Measurements from ENCODE around the gene KRTAP4-2. TPM values are rescaled to one million over a fixed set of nuclear protein-coding genes. Genes with fewer than 3 reads are reported as not detected.
"Not testable (repeated sequence)": the region's sequence is repeated elsewhere in the genome, so short reads cannot be mapped to it uniquely, and the experiment has no call there.

The KRTAP4-2 gene
- not detected in 2 replicates for total RNA-seq (2014; rRNA removed; shearing (Covaris generic))

- no peak for DNase-seq (ENCODE audit: low read depth)
Measured at GRCh38 chr17:41177727-41178271, at the start of gene KRTAP4-2. KRTAP4-2 (minus strand) TSS chr17:41178221; CDS start chr17:41178164, 57 bp downstream.

- not testable (repeated sequence) for DNase-seq (ENCODE audit: low read depth)
Measured at GRCh38 chr17:41226598-41227095, 48.6 kb upstream of the KRTAP4-2 start, which contains the start of gene KRTAP9-2. KRTAP9-2 (plus strand) TSS chr17:41226648; CDS start chr17:41226655, 7 bp downstream.

- no peak for DNase-seq (ENCODE audit: low read depth)
Measured at GRCh38 chr17:41226051-41226450, 48.0 kb upstream of the KRTAP4-2 start.

DNA sequence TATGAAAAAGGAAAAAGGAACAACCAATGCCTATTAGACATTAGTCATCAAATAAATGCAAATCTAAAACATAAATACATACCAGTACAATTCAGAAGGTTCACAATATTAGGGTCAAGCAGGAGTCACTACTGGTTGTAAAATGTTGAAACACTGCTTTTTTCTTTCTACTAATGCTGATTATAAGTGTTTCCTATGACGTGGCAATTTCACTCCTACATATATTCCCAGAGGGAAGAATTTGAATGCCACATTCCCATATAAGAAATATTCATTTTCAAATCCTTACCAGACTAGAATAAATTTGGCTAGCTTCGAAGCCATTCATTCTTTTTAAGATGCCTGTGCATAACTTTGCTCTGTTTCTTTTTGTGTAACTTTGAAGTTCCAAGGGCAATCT is 45.8 kb upstream of the KRTAP4-2 start:
- no peak for DNase-seq (ENCODE audit: low read depth)

- no peak for DNase-seq (ENCODE audit: low read depth)
Measured at GRCh38 chr17:41215681-41216080, 37.7 kb upstream of the KRTAP4-2 start.

DNA sequence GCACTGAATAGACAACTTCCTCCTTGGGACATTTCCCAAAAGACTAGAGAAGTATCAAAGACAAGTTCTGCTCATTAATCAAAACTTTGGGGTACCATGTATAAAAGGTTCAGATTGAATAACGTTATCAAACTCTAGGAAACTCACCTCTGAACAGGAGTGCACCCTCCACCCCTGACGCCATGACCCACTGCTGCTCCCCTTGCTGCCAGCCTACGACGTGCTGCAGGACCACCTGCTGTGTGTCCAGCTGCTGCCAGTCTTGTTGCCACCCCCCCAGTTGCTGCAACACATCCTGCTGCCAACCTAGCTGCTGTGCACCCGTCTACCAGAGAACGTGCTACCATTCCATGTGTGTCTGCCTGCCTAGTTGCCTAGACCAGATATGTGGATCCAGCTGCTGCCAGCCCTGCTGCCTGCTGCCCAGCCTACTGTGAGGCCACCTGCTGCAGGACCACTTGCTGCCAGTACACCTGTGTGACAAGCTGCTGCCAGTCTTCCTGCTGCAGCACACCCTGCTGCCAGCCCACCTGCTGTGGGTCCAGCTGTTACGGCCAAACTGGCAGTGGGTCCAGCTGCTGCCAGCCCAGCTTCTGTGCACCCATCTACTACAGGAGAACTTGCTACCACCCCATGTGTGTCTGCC is 34.6 kb upstream of the KRTAP4-2 start:
- no peak for DNase-seq (ENCODE audit: low read depth)

- DNase-seq (ENCODE audit: low read depth) = peak; percentile 51
Measured at GRCh38 chr17:41211845-41212466, 33.9 kb upstream of the KRTAP4-2 start.

GRCh38 chr17:41199421-41200078 is 21.5 kb upstream of the KRTAP4-2 start:
- DNase-seq (ENCODE audit: low read depth) = no peak

DNA sequence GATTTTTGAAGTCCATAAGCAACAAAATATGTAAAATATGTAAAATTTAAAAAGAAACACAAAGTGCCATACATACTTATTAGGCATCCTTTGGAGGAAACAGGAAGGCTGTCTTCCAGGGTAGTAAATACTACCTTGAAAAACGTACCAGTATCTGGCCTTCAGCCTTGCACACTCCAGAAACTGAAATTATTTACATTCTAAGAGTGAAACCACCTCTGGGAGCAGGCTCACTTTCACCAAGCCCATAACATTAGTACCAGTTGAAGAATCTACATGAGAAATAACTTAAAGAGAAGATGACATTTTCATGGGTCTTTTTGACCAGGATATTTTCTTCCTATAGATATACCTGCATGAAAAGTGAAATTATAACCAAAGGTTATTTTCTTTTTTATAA is 18.0 kb upstream of the KRTAP4-2 start:
- no peak for DNase-seq (ENCODE audit: low read depth)

DNA sequence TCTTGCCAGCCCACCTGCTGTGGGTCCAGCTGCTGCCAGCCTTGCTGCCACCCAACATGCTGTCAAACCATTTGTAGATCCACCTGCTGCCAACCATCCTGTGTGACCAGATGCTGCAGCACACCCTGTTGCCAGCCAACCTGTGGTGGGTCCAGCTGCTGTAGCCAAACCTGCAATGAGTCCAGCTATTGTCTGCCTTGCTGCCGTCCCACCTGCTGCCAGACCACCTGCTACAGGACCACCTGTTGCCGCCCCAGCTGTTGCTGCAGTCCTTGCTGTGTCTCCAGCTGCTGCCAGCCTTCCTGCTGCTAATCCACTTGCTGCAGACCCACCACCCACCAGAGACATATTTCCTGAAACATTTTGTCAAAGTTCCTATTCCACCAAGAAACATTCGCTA is 12.3 kb upstream of the KRTAP4-2 start:
- DNase-seq (ENCODE audit: low read depth) = no peak

DNA sequence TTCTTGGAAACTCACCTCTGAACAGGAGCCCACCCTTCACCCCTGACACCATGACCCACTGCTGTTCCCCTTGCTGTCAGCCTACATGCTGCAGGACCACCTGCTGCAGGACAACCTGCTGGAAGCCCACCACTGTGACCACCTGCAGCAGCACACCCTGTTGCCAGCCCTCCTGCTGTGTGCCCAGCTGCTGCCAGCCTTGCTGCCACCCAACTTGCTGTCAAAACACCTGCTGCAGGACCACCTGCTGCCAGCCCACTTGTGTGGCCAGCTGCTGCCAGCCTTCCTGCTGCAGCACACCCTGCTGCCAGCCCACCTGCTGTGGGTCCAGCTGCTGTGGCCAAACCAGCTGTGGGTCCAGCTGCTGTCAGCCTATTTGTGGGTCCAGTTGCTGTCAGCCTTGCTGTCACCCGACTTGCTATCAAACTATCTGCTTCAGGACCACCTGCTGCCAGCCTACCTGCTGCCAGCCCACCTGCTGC is 11.9 kb upstream of the KRTAP4-2 start, which contains the start of gene KRTAP9-1:
KRTAP9-1 (plus strand) TSS at position 51 of the 482 bp plus-strand sequence; CDS start at position 51, 0 bp downstream.
- DNase-seq (ENCODE audit: low read depth) = not testable (repeated sequence)

DNA sequence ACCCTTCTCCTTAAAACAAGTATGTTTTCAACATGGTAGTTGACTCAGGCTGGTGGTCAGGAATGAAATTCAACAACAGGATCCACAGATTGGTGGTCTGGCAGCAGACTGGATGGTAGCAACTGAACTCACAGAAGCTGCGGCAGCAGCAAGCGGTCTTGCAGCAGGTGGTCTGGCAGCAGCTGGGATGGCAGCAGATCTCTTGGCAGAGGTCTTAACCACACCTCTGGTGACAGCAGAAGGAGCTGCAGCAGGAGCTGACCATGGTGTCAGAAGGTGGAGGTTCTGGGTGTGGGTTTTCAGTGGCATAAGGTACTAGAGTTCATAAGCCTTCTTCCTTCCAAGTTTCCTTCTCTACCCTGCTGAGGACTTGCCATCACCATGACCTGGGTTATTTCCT is 8.9 kb upstream of the KRTAP4-2 start:
- DNase-seq (ENCODE audit: low read depth) = no peak

GRCh38 chr17:41185001-41185400 is 7.0 kb upstream of the KRTAP4-2 start:
- peak; percentile 9 for DNase-seq (ENCODE audit: low read depth)

GRCh38 chr17:41184480-41184961 is 6.5 kb upstream of the KRTAP4-2 start, which contains the start of gene KRTAP4-1:
KRTAP4-1 (minus strand) TSS chr17:41184911; CDS start chr17:41184854, 57 bp downstream.
- DNase-seq (ENCODE audit: low read depth) = no peak

DNA sequence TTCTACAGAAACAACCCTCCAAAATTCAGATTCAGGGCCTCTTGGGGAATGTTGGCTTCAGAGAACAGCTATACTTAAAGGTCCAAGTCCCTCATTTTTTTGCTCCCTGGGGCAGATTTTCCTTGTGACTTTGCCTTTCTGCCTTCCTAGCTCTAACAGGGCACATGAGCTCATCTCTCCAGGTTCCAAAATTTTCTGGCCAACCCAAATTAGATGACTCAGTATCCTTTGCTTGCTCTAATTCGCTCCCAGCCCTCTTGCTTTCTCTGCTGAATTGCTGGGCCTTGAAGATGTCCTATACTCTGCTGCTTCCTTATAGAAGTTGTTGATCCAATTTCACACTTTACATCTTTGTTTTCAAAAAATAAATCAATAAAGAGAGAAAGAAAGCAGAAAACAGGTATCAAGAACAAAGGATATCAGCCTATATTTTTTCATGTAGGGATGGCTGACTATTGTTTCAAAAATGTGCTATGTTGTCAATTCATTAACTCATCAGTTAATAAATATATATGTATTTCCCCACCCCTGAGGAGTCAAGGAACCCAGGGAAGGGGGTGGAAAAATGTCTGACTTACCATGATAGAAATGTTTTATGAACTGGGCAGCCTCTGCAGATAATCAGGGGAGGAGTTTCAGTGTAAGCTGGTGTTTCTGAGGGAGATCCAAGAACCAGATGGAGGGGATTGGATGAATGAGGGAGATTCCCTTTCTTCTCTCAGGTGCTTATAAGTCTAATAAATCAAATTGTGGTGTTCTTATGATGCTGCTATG is 1.0 kb upstream of the KRTAP4-2 start:
- DNase-seq (ENCODE audit: low read depth) = peak; percentile 34

- DNase-seq (ENCODE audit: low read depth) = peak; percentile 48
Measured at GRCh38 chr17:41178341-41178740, 320 bp upstream of the KRTAP4-2 start.

- no peak for DNase-seq (ENCODE audit: low read depth)
Measured at GRCh38 chr17:41176744-41177387, 1.2 kb downstream of the KRTAP4-2 start.

DNA sequence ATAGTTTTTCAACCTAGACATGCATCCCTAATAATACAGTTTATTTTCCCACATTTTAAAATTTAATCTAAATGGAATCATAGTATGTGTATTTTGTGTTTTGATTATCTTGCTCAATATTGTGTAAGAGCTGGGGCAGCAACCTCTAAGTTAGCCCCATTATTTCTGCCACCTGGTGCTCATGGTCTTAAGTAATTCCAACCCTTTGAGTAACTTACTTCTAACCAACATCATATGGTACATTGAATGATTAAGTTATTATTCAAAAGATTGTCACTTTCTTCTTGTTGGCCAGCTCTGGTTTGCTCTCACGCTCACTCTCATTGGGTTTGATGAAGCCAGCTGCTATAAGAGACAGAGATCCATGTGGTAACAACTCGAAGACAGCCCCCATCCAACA is 6.1 kb downstream of the KRTAP4-2 start:
- no peak for DNase-seq (ENCODE audit: low read depth)

- DNase-seq (ENCODE audit: low read depth) = no peak
Measured at GRCh38 chr17:41168121-41168520, 9.9 kb downstream of the KRTAP4-2 start, which contains the start of gene KRTAP4-3. KRTAP4-3 (minus strand) TSS chr17:41168221; CDS start chr17:41168172, 49 bp downstream.

DNA sequence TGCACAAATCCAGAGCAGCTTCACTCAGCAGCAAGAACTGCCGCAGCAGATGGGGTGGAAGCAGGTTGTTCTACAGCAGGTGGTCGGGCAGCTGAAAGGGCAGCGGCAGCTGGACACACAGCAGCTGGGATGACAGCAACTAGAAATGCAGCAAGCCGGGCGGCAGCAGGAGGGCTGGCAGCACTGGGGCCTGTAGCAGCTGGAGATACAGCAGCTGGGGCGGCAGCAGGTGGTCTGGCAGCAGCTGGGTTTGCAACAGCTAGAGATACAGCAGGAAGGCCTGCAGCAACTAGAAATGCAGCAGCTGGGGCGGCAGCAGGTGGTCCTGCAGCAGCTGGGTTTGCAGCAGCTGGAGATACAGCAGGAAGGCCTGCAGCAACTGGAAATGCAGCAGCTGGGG is 10.5 kb downstream of the KRTAP4-2 start:
- DNase-seq (ENCODE audit: low read depth) = no peak
